Activated CD4-positive, alpha-beta T cell treated with anti-CD3 and anti-CD28 coated beads, Interleukin-10, Interleukin-2, amounts not matched to agents 100 ng/mL and 50 ng/mL, durations not matched to agents 16 hours and 8 hours (primary cell): ENCODE data around the gene HMGXB3.
"Not testable (repeated sequence)": the region's sequence is repeated elsewhere in the genome, so short reads cannot be mapped to it uniquely, and the experiment has no call there.

Source experiments
- DNase-seq: peaks from one replicate; pipeline ENCODE4 v3.0.0-alpha.2; 2020

Gene HMGXB3

GRCh38 chr5:150022681-150023080 lies 22.1 kb downstream of the HMGXB3 start:
- DNase-seq = no peak

- no peak for DNase-seq
Observed at GRCh38 chr5:150023136-150023535, 22.6 kb downstream of the HMGXB3 start.

GRCh38 chr5:150024346-150024984 lies 23.9 kb downstream of the HMGXB3 start:
- DNase-seq = no peak

GRCh38 chr5:150026682-150027172 lies 26.2 kb downstream of the HMGXB3 start:
- no peak for DNase-seq

GRCh38 chr5:150028047-150028446 lies 27.5 kb downstream of the HMGXB3 start:
- DNase-seq = not testable (repeated sequence)

GRCh38 chr5:150033334-150033733 lies 32.8 kb downstream of the HMGXB3 start:
- no peak for DNase-seq

- DNase-seq = no peak
Observed at GRCh38 chr5:150034662-150035061, 34.1 kb downstream of the HMGXB3 start.

- no peak for DNase-seq
Observed at GRCh38 chr5:150035139-150035895, 34.8 kb downstream of the HMGXB3 start.

GRCh38 chr5:150036513-150036912 lies 36.0 kb downstream of the HMGXB3 start:
- DNase-seq = no peak

GRCh38 chr5:150038547-150038946 lies 38.0 kb downstream of the HMGXB3 start:
- DNase-seq = no peak

GRCh38 chr5:150042459-150042858 lies 41.9 kb downstream of the HMGXB3 start:
- no peak for DNase-seq

GRCh38 chr5:150043657-150044328 lies 43.3 kb downstream of the HMGXB3 start:
- DNase-seq = no peak

GRCh38 chr5:150044329-150044681 lies 43.8 kb downstream of the HMGXB3 start:
- DNase-seq = no peak

- DNase-seq = no peak
Observed at GRCh38 chr5:150044712-150045111, 44.2 kb downstream of the HMGXB3 start.

- DNase-seq = no peak
Observed at GRCh38 chr5:150045549-150045948, 45.0 kb downstream of the HMGXB3 start.

GRCh38 chr5:150046031-150046430 lies 45.5 kb downstream of the HMGXB3 start:
- DNase-seq = peak; percentile 45

GRCh38 chr5:150050172-150050811 lies 49.8 kb downstream of the HMGXB3 start:
- peak; percentile 18 for DNase-seq

- no peak for DNase-seq
Observed at GRCh38 chr5:150051657-150052195, 51.2 kb downstream of the HMGXB3 start.

- no peak for DNase-seq
Observed at GRCh38 chr5:150052226-150052955, 51.9 kb downstream of the HMGXB3 start.

- peak; percentile 53 for DNase-seq
Observed at GRCh38 chr5:150052956-150053712, 52.6 kb downstream of the HMGXB3 start.

- no peak for DNase-seq
Observed at GRCh38 chr5:150053713-150054392, 53.3 kb downstream of the HMGXB3 start.
